Karpas-422 (cell line): Measurements from ENCODE around the gene ARSA. TPM values are rescaled to one million over a fixed set of nuclear protein-coding genes. Genes with fewer than 3 reads are reported as not detected.

Experiments used
- DNase-seq: peaks from one replicate; pipeline ENCODE4 v3.0.0-alpha.2; 2015
- H2AFZ ChIP-seq: fragments of 200-600 bp; sonication (generic); 2 replicates; pipeline ENCODE4 v1.6.1; 2014; ENCODE audit warnings: antibody characterized with exemption, low read length, mixed read lengths
- H3K27ac ChIP-seq: fragments of 200-600 bp; sonication (generic); 2 replicates; pipeline ENCODE4 v1.5.1; 2014; ENCODE audit warnings: mild to moderate bottlenecking, low read length, moderate library complexity
- H3K27me3 ChIP-seq: fragments of 200-600 bp; sonication (generic); 2 replicates; pipeline ENCODE4 v1.6.1; 2014; ENCODE audit warnings: low read length, mixed read lengths
- H3K36me3 ChIP-seq: fragments of 200-600 bp; sonication (generic); 2 replicates; pipeline ENCODE4 v1.6.1; 2014; ENCODE audit warnings: low read length, mixed read lengths; ENCODE audit not compliant: insufficient read depth
- H3K4me1 ChIP-seq: fragments of 200-600 bp; sonication (generic); 2 replicates; pipeline ENCODE4 v1.6.1; 2014; ENCODE audit warnings: mild to moderate bottlenecking, low read length, mixed read lengths
- H3K4me2 ChIP-seq: fragments of 200-600 bp; sonication (generic); 2 replicates; pipeline ENCODE4 v1.6.1; 2014; ENCODE audit warnings: low read length, low read depth, mild to moderate bottlenecking; ENCODE audit not compliant: poor library complexity, severe bottlenecking
- H3K4me3 ChIP-seq: fragments of 200-600 bp; sonication (generic); 2 replicates; pipeline ENCODE4 v1.5.1; 2014; ENCODE audit warnings: mild to moderate bottlenecking, antibody characterized with exemption, low read length, mixed read lengths
- H3K79me2 ChIP-seq: fragments of 200-600 bp; sonication (generic); 2 replicates; pipeline ENCODE4 v1.6.1; 2014; ENCODE audit warnings: mild to moderate bottlenecking, low read length, mixed read lengths
- H3K9ac ChIP-seq: fragments of 200-600 bp; sonication (generic); 2 replicates; pipeline ENCODE4 v1.6.0; 2014; ENCODE audit warnings: low read length
- H3K9me2 ChIP-seq: fragments of 200-600 bp; sonication (generic), shearing (Covaris generic); replicated peaks from 2 replicates; pipeline ENCODE4 v1.6.0; 2014; ENCODE audit warnings: mild to moderate bottlenecking, low read length, moderate library complexity; ENCODE audit not compliant: insufficient read depth
- H3K9me3 ChIP-seq: fragments of 300-700, 200-600 bp; sonication (generic); 2 replicates; pipeline ENCODE4 v1.6.1; 2014; ENCODE audit warnings: low read length, mixed read lengths
- H4K20me1 ChIP-seq: fragments of 200-600 bp; sonication (generic); 2 replicates; pipeline ENCODE4 v1.6.1; 2014; ENCODE audit warnings: mild to moderate bottlenecking, antibody characterized with exemption, low read length, low read depth; ENCODE audit not compliant: insufficient read depth
- total RNA-seq: library from RNA; depleted of rRNA; stranded (reverse); fragments of >200 nt; shearing (Covaris generic); gene quantifications from 2 replicates; pipeline ENCODE4 v1.2.3, GENCODE V29; 2014; ENCODE audit warnings: low replicate concordance

The ARSA gene
- total RNA-seq, 1 experiment from 2014 or later, result 24.3 TPM

DNA sequence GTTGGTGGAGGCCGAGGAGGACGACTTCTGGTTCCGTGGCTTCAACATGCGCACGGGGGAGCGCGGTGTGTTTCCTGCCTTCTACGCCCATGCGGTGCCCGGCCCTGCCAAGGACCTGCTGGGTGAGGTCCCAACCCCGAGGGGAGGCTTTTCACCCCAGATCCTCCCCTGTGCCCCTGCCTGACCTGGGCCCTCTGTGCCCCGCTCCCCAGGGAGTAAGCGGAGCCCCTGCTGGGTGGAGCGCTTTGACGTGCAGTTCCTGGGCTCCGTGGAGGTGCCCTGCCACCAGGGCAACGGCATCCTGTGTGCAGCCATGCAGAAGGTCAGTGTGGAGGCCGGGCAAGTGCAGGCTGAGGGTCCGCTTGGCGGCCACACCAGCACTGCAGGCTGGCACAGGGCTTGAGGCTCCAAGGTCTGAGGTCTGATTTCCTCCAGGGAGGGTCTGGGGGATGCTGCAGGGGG, 22.3 kb downstream of the ARSA start:
- no peaks in the 10 kb centered on the region for H3K36me3 ChIP-seq
- H3K4me3 ChIP-seq, result no peak overlapping the region
- no peaks in the 10 kb centered on the region for H3K9me2 ChIP-seq
- DNase-seq, result no peak
- H3K27me3 ChIP-seq, result no peaks in the 10 kb centered on the region
- H2AFZ ChIP-seq, result no peak overlapping the region
- peaks cover 10% of the 10 kb centered on the region for H3K4me1 ChIP-seq
- no peaks in the 10 kb centered on the region; the same call in 1 of the 2 replicates for H4K20me1 ChIP-seq
- no peaks in the 10 kb centered on the region for H3K9me3 ChIP-seq
- no peak overlapping the region for H3K4me2 ChIP-seq
- no peaks in the 10 kb centered on the region for H3K79me2 ChIP-seq
- H3K27ac ChIP-seq, result no peak overlapping the region
- H3K9ac ChIP-seq, result no peak overlapping the region

GRCh38 chr22:50605002-50605612, 22.8 kb downstream of the ARSA start:
- Histone ChIP-seq H4K20me1 (no peaks in the 10 kb centered on the region; the same call in 1 of the 2 replicates), H2AFZ (no peak overlapping the region), H3K36me3 (no peaks in the 10 kb centered on the region), H3K4me2 (no peak overlapping the region), H3K9me3 (no peaks in the 10 kb centered on the region), H3K4me3 (no peak overlapping the region), H3K9ac (no peak overlapping the region), H3K4me1 (peaks cover 10% of the 10 kb centered on the region), H3K27me3 (no peaks in the 10 kb centered on the region), H3K27ac (no peak overlapping the region), H3K79me2 (no peaks in the 10 kb centered on the region), H3K9me2 (no peaks in the 10 kb centered on the region)
- no peak for DNase-seq

GRCh38 chr22:50604256-50605001, 23.5 kb downstream of the ARSA start:
- H2AFZ ChIP-seq, result no peak overlapping the region
- H3K4me3 ChIP-seq, result no peak overlapping the region
- no peaks in the 10 kb centered on the region for H3K9me3 ChIP-seq
- H3K4me2 ChIP-seq, result no peak overlapping the region
- H3K27me3 ChIP-seq, result no peaks in the 10 kb centered on the region
- no peaks in the 10 kb centered on the region for H3K9me2 ChIP-seq
- H3K36me3 ChIP-seq, result no peaks in the 10 kb centered on the region
- no peak overlapping the region for H3K9ac ChIP-seq
- H3K79me2 ChIP-seq, result no peaks in the 10 kb centered on the region
- no peak overlapping the region for H3K27ac ChIP-seq
- no peak for DNase-seq
- peaks cover 10% of the 10 kb centered on the region for H3K4me1 ChIP-seq
- no peaks in the 10 kb centered on the region; the same call in 1 of the 2 replicates for H4K20me1 ChIP-seq

DNA sequence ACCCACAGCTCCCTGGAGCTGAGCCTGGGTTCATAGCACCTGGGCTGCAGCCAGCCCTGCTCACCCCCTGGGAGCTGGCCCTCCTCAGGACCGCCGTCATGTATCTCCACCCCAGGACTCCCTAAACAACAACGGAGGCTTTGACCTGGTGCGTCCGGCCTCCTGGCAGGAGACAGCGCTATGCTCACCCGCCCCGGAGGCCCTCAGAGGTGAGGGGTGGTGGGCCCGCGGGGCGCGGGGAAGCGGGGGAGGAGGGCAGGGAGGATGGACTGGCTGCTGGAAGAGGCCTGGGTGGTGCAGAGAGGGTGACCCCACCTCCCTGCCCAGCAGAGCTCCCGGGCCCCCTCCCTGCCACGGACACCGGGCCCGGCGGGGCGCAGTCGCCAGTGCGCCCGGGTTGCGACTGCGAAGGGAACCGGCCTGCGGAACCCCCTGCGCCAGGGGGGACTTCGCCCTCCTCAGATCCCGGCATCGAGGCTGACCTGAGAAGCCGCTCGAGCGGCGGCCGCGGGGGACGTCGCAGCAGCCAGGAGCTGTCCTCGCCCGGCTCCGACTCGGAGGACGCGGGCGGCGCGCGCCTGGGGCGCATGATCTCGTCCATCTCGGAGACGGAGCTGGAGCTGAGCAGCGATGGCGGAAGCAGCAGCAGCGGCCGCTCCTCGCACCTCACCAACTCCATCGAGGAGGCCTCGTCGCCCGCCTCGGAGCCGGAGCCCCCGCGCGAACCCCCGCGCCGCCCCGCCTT, 24.3 kb downstream of the ARSA start:
- no peak for DNase-seq
- Histone ChIP-seq H3K4me2 (no peak overlapping the region), H3K4me1 (peaks cover 10% of the 10 kb centered on the region), H4K20me1 (no peaks in the 10 kb centered on the region; the same call in 1 of the 2 replicates), H3K36me3 (no peaks in the 10 kb centered on the region), H3K9ac (no peak overlapping the region), H3K27me3 (no peaks in the 10 kb centered on the region), H3K9me2 (no peaks in the 10 kb centered on the region), H3K4me3 (no peak overlapping the region), H3K27ac (no peak overlapping the region), H3K79me2 (no peaks in the 10 kb centered on the region), H2AFZ (no peak overlapping the region), H3K9me3 (no peaks in the 10 kb centered on the region)

DNA sequence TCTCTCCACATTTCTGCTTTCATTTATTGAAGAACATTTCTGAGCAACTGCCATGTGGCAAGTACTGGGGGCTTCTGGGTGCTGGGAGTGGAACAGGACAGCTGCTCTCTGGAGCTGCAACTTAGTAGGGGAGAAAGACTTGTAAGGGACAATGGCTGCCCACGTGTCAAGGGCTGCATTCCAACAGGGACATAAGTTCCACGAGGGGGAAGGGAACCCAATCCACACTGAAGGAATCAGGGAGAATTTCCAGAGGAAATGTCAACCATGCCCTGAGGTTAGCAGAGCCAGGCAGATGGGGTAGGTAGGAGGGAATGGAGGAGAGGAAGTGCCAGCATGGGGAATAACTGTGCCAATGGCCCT, 25.6 kb downstream of the ARSA start:
- no peak overlapping the region for H3K4me2 ChIP-seq
- peaks cover 10% of the 10 kb centered on the region for H3K4me1 ChIP-seq
- H3K9me3 ChIP-seq, result no peaks in the 10 kb centered on the region
- no peaks in the 10 kb centered on the region; the same call in 1 of the 2 replicates for H4K20me1 ChIP-seq
- no peak overlapping the region for H3K4me3 ChIP-seq
- no peaks in the 10 kb centered on the region for H3K27me3 ChIP-seq
- no peaks in the 10 kb centered on the region for H3K36me3 ChIP-seq
- no peak overlapping the region for H3K9ac ChIP-seq
- H3K9me2 ChIP-seq, result no peaks in the 10 kb centered on the region
- no peak overlapping the region for H2AFZ ChIP-seq
- no peak overlapping the region for H3K27ac ChIP-seq
- DNase-seq, result no peak
- H3K79me2 ChIP-seq, result no peaks in the 10 kb centered on the region

DNA sequence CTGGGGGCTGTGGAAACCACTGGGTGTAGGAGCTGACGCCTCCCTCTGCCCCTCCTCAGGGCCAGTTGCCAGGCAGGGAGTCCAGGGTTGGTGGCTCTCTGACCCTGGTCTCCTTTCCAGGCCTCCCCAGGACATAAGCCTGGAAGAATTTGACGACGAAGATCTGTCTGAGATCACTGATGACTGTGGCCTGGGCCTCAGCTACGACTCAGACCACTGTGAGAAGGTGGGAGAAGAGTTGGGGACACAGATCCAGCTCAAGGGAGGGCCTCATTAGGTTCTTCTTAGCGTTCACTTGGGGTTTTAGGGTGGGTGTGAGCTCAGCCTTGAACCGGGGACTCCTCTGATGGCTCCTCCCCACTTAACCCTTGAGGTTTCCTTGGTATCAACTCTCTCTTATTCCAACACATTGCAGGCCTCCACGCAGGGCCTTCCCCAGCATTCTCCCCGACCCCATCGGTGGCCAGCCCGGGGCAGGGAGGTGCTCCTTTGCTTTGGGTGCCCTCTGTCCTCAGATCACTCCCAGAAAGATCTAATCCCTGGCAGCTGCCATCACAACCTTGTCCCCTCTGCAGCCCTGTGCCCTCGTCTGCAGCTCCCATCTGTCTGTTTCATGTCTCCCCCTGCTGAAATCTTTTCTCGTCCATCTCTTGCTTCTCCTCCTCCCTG, 26.1 kb downstream of the ARSA start:
- Histone ChIP-seq H3K27ac (no peak overlapping the region), H2AFZ (no peak overlapping the region), H3K27me3 (no peaks in the 10 kb centered on the region), H4K20me1 (no peaks in the 10 kb centered on the region; the same call in 1 of the 2 replicates), H3K9ac (no peak overlapping the region), H3K4me2 (no peak overlapping the region), H3K79me2 (no peaks in the 10 kb centered on the region), H3K9me2 (no peaks in the 10 kb centered on the region), H3K4me3 (no peak overlapping the region), H3K4me1 (peaks cover 10% of the 10 kb centered on the region), H3K9me3 (no peaks in the 10 kb centered on the region), H3K36me3 (no peaks in the 10 kb centered on the region)
- no peak for DNase-seq

DNA sequence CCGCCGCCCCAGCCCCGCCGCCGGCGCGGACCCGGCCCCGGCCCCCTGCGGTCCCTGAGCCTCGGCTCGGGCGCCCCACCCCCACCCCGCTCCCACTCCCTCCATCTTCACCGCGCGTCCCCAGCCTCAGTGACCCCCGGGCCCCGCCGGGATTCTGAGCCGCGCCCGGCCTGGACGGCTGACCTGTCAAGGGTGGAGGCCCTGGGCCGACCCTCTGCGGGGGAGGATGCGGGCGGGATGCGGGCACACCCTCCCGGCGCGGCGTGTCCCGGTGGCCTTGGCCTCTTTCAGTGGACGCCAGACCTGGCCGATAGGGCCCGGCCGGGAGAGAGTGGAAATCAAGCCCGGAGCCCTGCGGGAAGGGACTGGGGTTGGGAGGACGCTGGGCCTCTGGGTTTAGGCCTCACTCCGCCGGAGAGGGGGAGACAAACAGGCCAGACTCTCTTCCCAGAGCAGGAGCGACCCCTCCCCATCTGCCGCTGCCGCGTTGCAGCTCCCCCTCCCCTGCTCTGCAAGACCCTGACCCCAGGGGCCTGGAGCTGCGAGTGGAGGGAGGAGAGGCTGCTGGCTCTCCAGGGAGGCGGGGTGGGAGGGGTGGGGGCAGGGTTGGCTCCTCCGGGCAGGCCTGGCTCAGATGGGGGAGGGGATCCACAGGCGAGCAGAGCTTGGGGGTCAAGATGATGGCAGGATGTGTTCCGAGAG, 26.8 kb downstream of the ARSA start:
- H3K9me3 ChIP-seq, result no peaks in the 10 kb centered on the region
- no peak overlapping the region for H3K4me3 ChIP-seq
- no peaks in the 10 kb centered on the region for H3K27me3 ChIP-seq
- H3K27ac ChIP-seq, result no peak overlapping the region
- H3K4me2 ChIP-seq, result no peak overlapping the region
- H3K36me3 ChIP-seq, result no peaks in the 10 kb centered on the region
- H3K79me2 ChIP-seq, result no peaks in the 10 kb centered on the region
- no peak overlapping the region for H2AFZ ChIP-seq
- peaks cover 9% of the 10 kb centered on the region for H3K4me1 ChIP-seq
- no peak overlapping the region for H3K9ac ChIP-seq
- DNase-seq, result no peak
- no peaks in the 10 kb centered on the region for H3K9me2 ChIP-seq
- no peaks in the 10 kb centered on the region; the same call in 1 of the 2 replicates for H4K20me1 ChIP-seq
